ENCODE measurements around the gene CIC. TPM values are rescaled to one million over a fixed set of nuclear protein-coding genes. Genes with fewer than 3 reads are reported as not detected.

CIC gene
- total and polyA plus RNA-seq, 9 of the 15 experiments (the other 6 are each of a cell fraction or from before 2014, with no cell fraction given), result 0.07 to 44.7 (median 8.6) TPM

DNA sequence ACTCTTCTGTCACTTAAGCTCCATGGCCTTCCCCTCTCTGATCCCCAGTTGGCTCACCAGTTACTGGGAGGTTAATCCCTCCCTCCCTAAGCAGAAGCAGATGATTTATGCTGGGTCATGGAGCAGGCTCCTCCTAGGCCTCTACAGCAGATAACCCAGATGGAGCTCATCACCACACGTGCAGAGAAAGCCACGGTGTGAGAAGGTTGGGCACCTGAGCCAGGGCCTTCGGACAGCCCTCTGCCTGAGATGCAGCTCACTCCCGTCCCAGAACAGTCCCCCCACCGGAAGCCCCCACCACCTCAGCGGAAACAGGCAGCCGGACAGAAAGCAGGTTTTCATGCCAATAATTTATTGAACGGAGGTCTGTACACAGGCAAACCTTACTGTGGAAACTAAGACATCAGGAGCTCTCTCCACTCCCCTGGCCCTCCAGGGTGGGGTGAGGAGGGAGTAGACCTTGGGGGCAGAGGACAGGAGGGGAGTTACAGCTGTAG, 39.1 kb upstream of the CIC start (continued):
- no peak for TF ChIP-seq FOXJ2 (tag; IDR thresholded peaks at IDR 0.05)
- TF ChIP-seq, protein P1, sequence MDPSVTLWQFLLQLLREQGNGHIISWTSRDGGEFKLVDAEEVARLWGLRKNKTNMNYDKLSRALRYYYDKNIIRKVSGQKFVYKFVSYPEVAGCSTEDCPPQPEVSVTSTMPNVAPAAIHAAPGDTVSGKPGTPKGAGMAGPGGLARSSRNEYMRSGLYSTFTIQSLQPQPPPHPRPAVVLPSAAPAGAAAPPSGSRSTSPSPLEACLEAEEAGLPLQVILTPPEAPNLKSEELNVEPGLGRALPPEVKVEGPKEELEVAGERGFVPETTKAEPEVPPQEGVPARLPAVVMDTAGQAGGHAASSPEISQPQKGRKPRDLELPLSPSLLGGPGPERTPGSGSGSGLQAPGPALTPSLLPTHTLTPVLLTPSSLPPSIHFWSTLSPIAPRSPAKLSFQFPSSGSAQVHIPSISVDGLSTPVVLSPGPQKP (CRISPR knock-in tag; IDR thresholded peaks at IDR 0.05), result no peak
- TF ChIP-seq LARP7 (IDR thresholded peaks at IDR 0.05), result no peak
- no peak for TF ChIP-seq TCF7L2 (IDR thresholded peaks at IDR 0.05; ENCODE audit: low read depth, low read length)
- no peak for TF ChIP-seq ZNF23 (CRISPR knock-in tag; IDR thresholded peaks at IDR 0.05)
- no peak for TF ChIP-seq HSF4 (CRISPR knock-in tag; IDR thresholded peaks at IDR 0.05; ENCODE audit: borderline replicate concordance)
- no peak for TF ChIP-seq ZNF518B (CRISPR knock-in tag; IDR thresholded peaks at IDR 0.05)
- TF ChIP-seq CBX8 (IDR thresholded peaks at IDR 0.05; ENCODE audit: borderline replicate concordance, extremely low read depth, low read depth, low read length, poor library complexity, severe bottlenecking), result no peak
- no peak for TF ChIP-seq ZBTB33 (CRISPR knock-in tag; IDR thresholded peaks at IDR 0.05)
- TF ChIP-seq COPS2 (conservative IDR thresholded peaks at IDR 0.05), result no peak
- TF ChIP-seq JUND (IDR thresholded peaks at IDR 0.05; ENCODE audit: borderline replicate concordance, low read depth, low read length), result peak; percentile 48; the same call in 1 of the 2 replicates
- TF ChIP-seq JUND (tag; IDR thresholded peaks at IDR 0.05; ENCODE audit: borderline replicate concordance, low read depth, low read length), result peak; percentile 34; the same call in 1 of the 3 replicates
- TF ChIP-seq PHB2 (IDR thresholded peaks at IDR 0.05; ENCODE audit: low read depth), result no peak
- TF ChIP-seq KLF10 (CRISPR knock-in tag; IDR thresholded peaks at IDR 0.05), result no peak
- TF ChIP-seq ILK (tag; IDR thresholded peaks at IDR 0.05; ENCODE audit: borderline replicate concordance, low read depth), result no peak
- no peak for TF ChIP-seq ETS2 (tag; IDR thresholded peaks at IDR 0.05; ENCODE audit: borderline replicate concordance, poor library complexity, severe bottlenecking)
- peak; percentile 74 for TF ChIP-seq MAFG (tag; conservative IDR thresholded peaks at IDR 0.05)
- no peak for TF ChIP-seq BRD9 (IDR thresholded peaks at IDR 0.05; ENCODE audit: low read depth, partially characterized antibody)
- no peak for TF ChIP-seq ZNF766 (CRISPR knock-in tag; conservative IDR thresholded peaks at IDR 0.05)
- TF ChIP-seq ZKSCAN1 (IDR thresholded peaks at IDR 0.05; ENCODE audit: low read depth, low read length), result no peak
- no peak for TF ChIP-seq RNF2 (IDR thresholded peaks at IDR 0.05)
- TF ChIP-seq SIX5 (IDR thresholded peaks at IDR 0.05; ENCODE audit: borderline replicate concordance in 1 of 2, insufficient read depth in 1 of 2, low read depth in 1 of 2, low read length in 2 of 2), result no peak
- no peak for TF ChIP-seq RAD51 (IDR thresholded peaks at IDR 0.05; ENCODE audit: borderline replicate concordance, low read depth)
- TF ChIP-seq MTA3 (IDR thresholded peaks at IDR 0.05; ENCODE audit: borderline replicate concordance), result 0 out of 2 replicates have a peak, but pooled peaks have one; percentile 52
